HL-60 (cell line): ENCODE results near the gene KIAA0825.

ENCODE experiments used
- DNase-seq, 2 experiments: peaks; one replicate each; pipeline ENCODE4 v3.0.0-alpha.2; 2010 to 2020; ENCODE audit warnings: low read depth in 1 of 2, low spot score in 1 of 2
- H3K27ac ChIP-seq: fragments of 250-450 bp; sonication (Bioruptor Pico); replicated peaks from 2 replicates; pipeline ENCODE4 v1.5.1; 2020; ENCODE audit warnings: mild to moderate bottlenecking, moderate library complexity
- H3K27me3 ChIP-seq: fragments of 250-450 bp; sonication (Bioruptor Pico); 2 replicates; pipeline ENCODE4 v1.5.1; 2021; ENCODE audit warnings: mild to moderate bottlenecking, moderate library complexity; ENCODE audit not compliant: insufficient read depth, poor library complexity, severe bottlenecking
- H3K4me3 ChIP-seq: replicated peaks from 2 replicates; pipeline ENCODE4 v1.5.1; 2011; ENCODE audit warnings: mild to moderate bottlenecking, control low read depth, low read length; ENCODE audit not compliant: insufficient read depth
- GABPA ChIP-seq: IDR thresholded peaks from 2 replicates; pipeline ENCODE4 v1.6.1; 2012; ENCODE audit warnings: low read depth
- POLR2AphosphoS5 ChIP-seq: IDR thresholded peaks from 2 replicates; pipeline ENCODE4 v1.6.1; 2012; ENCODE audit warnings: low read depth
- SPI1 ChIP-seq: IDR thresholded peaks from 2 replicates; pipeline ENCODE4 v1.6.1; 2012; ENCODE audit warnings: low read depth, mild to moderate bottlenecking, borderline replicate concordance
- TF ChIP-seq, protein P1 (sequence below): IDR thresholded peaks from 2 replicates; pipeline ENCODE4 v1.6.1; 2012; ENCODE audit warnings: low read depth; ENCODE audit not compliant: insufficient replicate concordance
- TF ChIP-seq, protein P2 (sequence below): IDR thresholded peaks from one replicate; pipeline ENCODE4 v1.5.1; 2011; ENCODE audit warnings: low read length, control low read depth, inconsistent platforms; ENCODE audit not compliant: insufficient read depth

The KIAA0825 gene

DNA sequence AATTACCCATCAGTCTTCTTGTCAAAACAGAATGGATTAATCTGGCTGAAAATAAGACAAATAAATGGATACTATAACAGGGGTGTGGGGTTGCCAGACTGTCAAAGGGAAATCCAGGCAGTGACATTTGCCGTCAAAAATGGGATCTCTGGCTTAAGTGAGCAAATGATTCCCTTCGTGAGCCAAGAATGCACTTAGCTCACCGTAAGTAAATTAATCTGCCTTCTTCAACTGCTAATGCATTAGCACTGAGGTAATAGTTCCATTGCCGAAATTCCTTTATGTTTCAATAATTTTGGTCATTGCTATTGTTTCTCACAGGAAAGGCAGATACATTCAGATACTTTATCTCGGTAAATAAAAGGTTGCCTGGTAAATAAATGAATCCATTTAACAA, 377.8 kb downstream of the KIAA0825 start:
- Histone ChIP-seq H3K4me3 (no peak overlapping the region), H3K27me3 (no peaks in the 10 kb centered on the region), H3K27ac (no peak overlapping the region)
- TF ChIP-seq, protein P1, sequence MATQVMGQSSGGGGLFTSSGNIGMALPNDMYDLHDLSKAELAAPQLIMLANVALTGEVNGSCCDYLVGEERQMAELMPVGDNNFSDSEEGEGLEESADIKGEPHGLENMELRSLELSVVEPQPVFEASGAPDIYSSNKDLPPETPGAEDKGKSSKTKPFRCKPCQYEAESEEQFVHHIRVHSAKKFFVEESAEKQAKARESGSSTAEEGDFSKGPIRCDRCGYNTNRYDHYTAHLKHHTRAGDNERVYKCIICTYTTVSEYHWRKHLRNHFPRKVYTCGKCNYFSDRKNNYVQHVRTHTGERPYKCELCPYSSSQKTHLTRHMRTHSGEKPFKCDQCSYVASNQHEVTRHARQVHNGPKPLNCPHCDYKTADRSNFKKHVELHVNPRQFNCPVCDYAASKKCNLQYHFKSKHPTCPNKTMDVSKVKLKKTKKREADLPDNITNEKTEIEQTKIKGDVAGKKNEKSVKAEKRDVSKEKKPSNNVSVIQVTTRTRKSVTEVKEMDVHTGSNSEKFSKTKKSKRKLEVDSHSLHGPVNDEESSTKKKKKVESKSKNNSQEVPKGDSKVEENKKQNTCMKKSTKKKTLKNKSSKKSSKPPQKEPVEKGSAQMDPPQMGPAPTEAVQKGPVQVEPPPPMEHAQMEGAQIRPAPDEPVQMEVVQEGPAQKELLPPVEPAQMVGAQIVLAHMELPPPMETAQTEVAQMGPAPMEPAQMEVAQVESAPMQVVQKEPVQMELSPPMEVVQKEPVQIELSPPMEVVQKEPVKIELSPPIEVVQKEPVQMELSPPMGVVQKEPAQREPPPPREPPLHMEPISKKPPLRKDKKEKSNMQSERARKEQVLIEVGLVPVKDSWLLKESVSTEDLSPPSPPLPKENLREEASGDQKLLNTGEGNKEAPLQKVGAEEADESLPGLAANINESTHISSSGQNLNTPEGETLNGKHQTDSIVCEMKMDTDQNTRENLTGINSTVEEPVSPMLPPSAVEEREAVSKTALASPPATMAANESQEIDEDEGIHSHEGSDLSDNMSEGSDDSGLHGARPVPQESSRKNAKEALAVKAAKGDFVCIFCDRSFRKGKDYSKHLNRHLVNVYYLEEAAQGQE = no peak
- TF ChIP-seq, protein P2, sequence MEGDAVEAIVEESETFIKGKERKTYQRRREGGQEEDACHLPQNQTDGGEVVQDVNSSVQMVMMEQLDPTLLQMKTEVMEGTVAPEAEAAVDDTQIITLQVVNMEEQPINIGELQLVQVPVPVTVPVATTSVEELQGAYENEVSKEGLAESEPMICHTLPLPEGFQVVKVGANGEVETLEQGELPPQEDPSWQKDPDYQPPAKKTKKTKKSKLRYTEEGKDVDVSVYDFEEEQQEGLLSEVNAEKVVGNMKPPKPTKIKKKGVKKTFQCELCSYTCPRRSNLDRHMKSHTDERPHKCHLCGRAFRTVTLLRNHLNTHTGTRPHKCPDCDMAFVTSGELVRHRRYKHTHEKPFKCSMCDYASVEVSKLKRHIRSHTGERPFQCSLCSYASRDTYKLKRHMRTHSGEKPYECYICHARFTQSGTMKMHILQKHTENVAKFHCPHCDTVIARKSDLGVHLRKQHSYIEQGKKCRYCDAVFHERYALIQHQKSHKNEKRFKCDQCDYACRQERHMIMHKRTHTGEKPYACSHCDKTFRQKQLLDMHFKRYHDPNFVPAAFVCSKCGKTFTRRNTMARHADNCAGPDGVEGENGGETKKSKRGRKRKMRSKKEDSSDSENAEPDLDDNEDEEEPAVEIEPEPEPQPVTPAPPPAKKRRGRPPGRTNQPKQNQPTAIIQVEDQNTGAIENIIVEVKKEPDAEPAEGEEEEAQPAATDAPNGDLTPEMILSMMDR = no peak
- TF ChIP-seq SPI1 (no peak), GABPA (no peak), POLR2AphosphoS5 (no peak)
- DNase-seq = no peak

DNA sequence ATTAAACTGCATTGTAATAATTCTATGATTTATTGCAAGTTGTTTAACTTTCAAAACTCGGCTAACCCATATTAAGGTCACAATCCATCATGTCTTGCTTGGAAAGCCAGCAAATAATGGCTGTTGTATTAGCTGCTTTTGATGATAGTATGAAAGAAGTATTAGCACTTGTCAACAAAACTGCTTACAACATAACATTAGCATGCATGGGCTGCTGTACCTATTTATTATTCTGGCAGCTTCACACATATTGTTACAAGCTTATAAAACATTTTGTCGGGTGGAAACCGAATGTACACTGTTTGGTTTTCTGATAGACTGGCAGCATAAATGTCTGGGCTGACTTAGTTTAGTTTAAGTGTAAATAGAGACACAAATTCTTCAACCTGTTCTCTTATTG, 378.3 kb downstream of the KIAA0825 start:
- no peak for DNase-seq
- TF ChIP-seq SPI1 = no peak
- Histone ChIP-seq H3K27ac (no peak overlapping the region), H3K27me3 (no peaks in the 10 kb centered on the region), H3K4me3 (no peak overlapping the region)

DNA sequence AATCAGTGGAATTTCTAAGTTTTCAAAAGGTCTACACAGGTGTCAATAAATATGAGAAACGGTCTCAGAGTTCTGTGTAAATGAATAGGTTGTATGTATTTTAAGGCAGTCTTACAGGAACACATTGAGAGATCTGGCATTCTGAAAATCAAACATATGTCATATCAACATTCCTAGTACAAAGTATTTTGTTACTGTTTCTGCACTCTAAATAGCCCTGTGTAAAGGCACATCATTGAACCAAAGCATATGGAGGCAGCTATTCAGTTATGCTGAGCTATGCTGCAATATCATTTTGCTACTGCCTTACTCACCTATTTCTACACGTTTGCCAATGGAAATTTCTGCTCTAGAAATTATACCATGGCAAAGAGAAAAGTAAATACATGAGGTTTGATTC, 379.1 kb downstream of the KIAA0825 start:
- H3K4me3 ChIP-seq = no peak overlapping the region
- TF ChIP-seq POLR2AphosphoS5 = no peak
- no peak for TF ChIP-seq SPI1
- TF ChIP-seq, protein P1 = no peak
- TF ChIP-seq, protein P2 = no peak
- TF ChIP-seq GABPA = no peak
- DNase-seq = no peak
- no peak overlapping the region for H3K27ac ChIP-seq
- H3K27me3 ChIP-seq = no peaks in the 10 kb centered on the region

DNA sequence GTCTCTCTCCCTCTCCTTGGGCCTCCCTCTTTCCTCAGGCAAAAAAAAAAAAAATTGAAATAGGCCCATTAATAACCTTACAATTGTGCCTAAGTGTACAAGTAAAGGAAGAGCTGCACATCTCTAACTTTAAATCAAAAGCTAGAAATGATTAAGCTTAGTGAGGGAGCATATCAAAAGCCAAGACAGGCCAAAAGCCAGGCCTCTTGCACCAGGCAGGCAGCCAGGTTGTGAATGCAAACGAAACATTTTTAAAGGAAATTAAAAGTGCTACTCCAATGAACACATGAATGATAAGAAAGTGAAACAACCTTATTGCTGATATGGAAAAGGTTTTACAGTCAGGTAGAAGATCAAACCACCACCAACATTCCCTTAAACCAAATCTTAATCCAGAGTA, 383.4 kb downstream of the KIAA0825 start:
- Histone ChIP-seq H3K27me3 (no peaks in the 10 kb centered on the region), H3K4me3 (no peak overlapping the region), H3K27ac (no peak overlapping the region)
- TF ChIP-seq, protein P1 = no peak
- no peak for TF ChIP-seq SPI1
- TF ChIP-seq, protein P2 = no peak
- no peak for TF ChIP-seq GABPA
- no peak for TF ChIP-seq POLR2AphosphoS5
- DNase-seq = no peak
